ENCODE data around the gene SBF2. TPM values are rescaled to one million over a fixed set of nuclear protein-coding genes. Genes with fewer than 3 reads are reported as not detected.
"Not testable (repeated sequence)": the region's sequence is repeated elsewhere in the genome, so short reads cannot be mapped to it uniquely, and the experiment has no call there.

SBF2 gene
- total RNA-seq, 4 donors from 2014 or later: 53.8 to 125 (median 76.4) TPM

GRCh38 chr11:9905960-9906791 lies 387.8 kb downstream of the SBF2 start:
- ATAC-seq (ENCODE audit: low FRiP score): no peak
- DNase-seq (ENCODE audit: low spot score): no peak

GRCh38 chr11:9905501-9905951 lies 388.5 kb downstream of the SBF2 start:
- DNase-seq (ENCODE audit: low spot score) (no peak), ATAC-seq (ENCODE audit: low FRiP score) (no peak)
- no peak for TF ChIP-seq CTCF (IDR thresholded peaks at IDR 0.05)

More at GRCh38 chr11:9905960-9906791, 387.8 kb downstream of the SBF2 start:
- TF ChIP-seq CTCF (IDR thresholded peaks at IDR 0.05): no peak

GRCh38 chr11:9903579-9903978 lies 390.4 kb downstream of the SBF2 start:
- no peak for ATAC-seq (ENCODE audit: low FRiP score)
- DNase-seq (ENCODE audit: low spot score): no peak
- TF ChIP-seq CTCF (IDR thresholded peaks at IDR 0.05): no peak

GRCh38 chr11:9901943-9902342 lies 392.1 kb downstream of the SBF2 start:
- no peak for ATAC-seq (ENCODE audit: low FRiP score)
- TF ChIP-seq CTCF (IDR thresholded peaks at IDR 0.05): no peak
- no peak for DNase-seq (ENCODE audit: low spot score)

GRCh38 chr11:9900253-9900652 lies 393.8 kb downstream of the SBF2 start:
- ATAC-seq (ENCODE audit: low FRiP score); DNase-seq (ENCODE audit: low spot score): not testable (repeated sequence)

GRCh38 chr11:9899676-9900075 lies 394.3 kb downstream of the SBF2 start:
- DNase-seq (ENCODE audit: low spot score) (no peak), ATAC-seq (ENCODE audit: low FRiP score) (no peak)
- no peak for TF ChIP-seq CTCF (IDR thresholded peaks at IDR 0.05)

- no peak for TF ChIP-seq CTCF (IDR thresholded peaks at IDR 0.05)
- ATAC-seq (ENCODE audit: low FRiP score) (no peak), DNase-seq (ENCODE audit: low spot score) (no peak)
These were observed 397.1 kb downstream of the SBF2 start for GRCh38 chr11:9896902-9897301.
